HEK293 (cell line): ENCODE data around the gene NAV3.

Experiments used
- CTCF ChIA-PET: fragments of 350-600 bp; formaldehyde crosslinking; extraction: SDS; loops from one replicate; lab custom pipeline; 2021; ENCODE audit warnings: antibody characterized with exemption; lab: Yijun Ruan, JAX
- POLR2A ChIA-PET: fragments of 300-600 bp; formaldehyde crosslinking; extraction: SDS; loops from one replicate; lab custom pipeline; 2020; ENCODE audit warnings: antibody characterized with exemption, inconsistent platforms; lab: Yijun Ruan, JAX
- H3K27ac ChIP-seq: fragments of 200-500 bp; sonication (Bioruptor generic); 2 replicates; pipeline ENCODE4 v1.5.1; 2014; ENCODE audit warnings: low read depth, low read length, control low read depth, inconsistent platforms; ENCODE audit errors: extremely low read depth
- H3K36me3 ChIP-seq, 2 experiments: fragments of 200-500 bp in 1 of 2; sonication (Bioruptor generic) in 1 of 2; 1 replicate in 1 of 2; 2 replicates in 1 of 2; pipeline ENCODE4 v1.5.1; 2014 to 2017; ENCODE audit warnings: inconsistent platforms in 2 of 2, low read length in 2 of 2; ENCODE audit not compliant: control insufficient read depth in 2 of 2, insufficient read depth in 1 of 2
- H3K4me1 ChIP-seq: fragments of 200-500 bp; sonication (Bioruptor generic); 2 replicates; pipeline ENCODE4 v1.5.1; 2014; ENCODE audit warnings: mild to moderate bottlenecking, low read length, inconsistent platforms; ENCODE audit not compliant: control insufficient read depth, insufficient read depth
- H3K4me3 ChIP-seq: 2 replicates; pipeline ENCODE4 v1.5.1; 2011; ENCODE audit warnings: low read depth, mild to moderate bottlenecking, control low read depth, low read length, moderate library complexity
- H3K9me3 ChIP-seq: fragments of 200-500 bp; sonication (Bioruptor generic); 2 replicates; pipeline ENCODE4 v1.5.1; 2014; ENCODE audit warnings: low read depth, low read length, inconsistent platforms; ENCODE audit not compliant: control insufficient read depth, insufficient read depth
- BCL11A ChIP-seq: fragments of 450-650 bp; formaldehyde crosslinking; IDR thresholded peaks from 2 replicates; pipeline ENCODE4 v1.5.1; 2016; ENCODE audit warnings: low read depth, missing biosample characterization, missing genetic modification characterization
- BCL11B ChIP-seq: fragments of 450-650 bp; formaldehyde crosslinking; IDR thresholded peaks from 2 replicates; pipeline ENCODE4 v1.5.1; 2016; ENCODE audit warnings: low read depth, missing biosample characterization, missing genetic modification characterization
- HOXA7 ChIP-seq: sonication (generic); formaldehyde crosslinking; IDR thresholded peaks from 2 replicates; pipeline ENCODE4 v1.8.1; 2022; ENCODE audit warnings: missing genetic modification reagents, borderline replicate concordance
- SCRT1 ChIP-seq: fragments of 450-650 bp; formaldehyde crosslinking; IDR thresholded peaks from 2 replicates; pipeline ENCODE4 v1.5.1; 2016; ENCODE audit warnings: missing biosample characterization, missing genetic modification characterization, borderline replicate concordance
- SETDB1 ChIP-seq: IDR thresholded peaks from one replicate; pipeline ENCODE4 v1.6.1; 2017; ENCODE audit warnings: mild to moderate bottlenecking, low read length, moderate library complexity, mixed read lengths; ENCODE audit not compliant: insufficient read length
- ZEB2 ChIP-seq: fragments of 450-650 bp; formaldehyde crosslinking; IDR thresholded peaks from 2 replicates; pipeline ENCODE4 v1.5.1; 2016; ENCODE audit warnings: missing biosample characterization, missing genetic modification characterization
- ZFHX2 ChIP-seq: fragments of 450-650 bp; formaldehyde crosslinking; conservative IDR thresholded peaks from 2 replicates; pipeline ENCODE4 v1.5.1; 2016; ENCODE audit warnings: missing biosample characterization, missing genetic modification characterization
- ZFP3 ChIP-seq: fragments of 450-650 bp; formaldehyde crosslinking; IDR thresholded peaks from 2 replicates; pipeline ENCODE4 v1.5.1; 2016; ENCODE audit warnings: low read depth, missing biosample characterization, missing genetic modification characterization
- ZNF140 ChIP-seq: fragments of 450-650 bp; formaldehyde crosslinking; IDR thresholded peaks from 2 replicates; pipeline ENCODE4 v1.5.1; 2016; ENCODE audit warnings: missing biosample characterization, missing genetic modification characterization
- ZNF174 ChIP-seq: fragments of 450-650 bp; formaldehyde crosslinking; IDR thresholded peaks from 2 replicates; pipeline ENCODE4 v1.5.0; 2017; ENCODE audit warnings: missing biosample characterization, mild to moderate bottlenecking, missing genetic modification characterization
- ZNF214 ChIP-seq: fragments of 450-650 bp; formaldehyde crosslinking; IDR thresholded peaks from 2 replicates; pipeline ENCODE4 v1.5.1; 2017; ENCODE audit warnings: missing biosample characterization, mild to moderate bottlenecking, missing genetic modification characterization, borderline replicate concordance
- ZNF416 ChIP-seq: fragments of 450-650 bp; formaldehyde crosslinking; IDR thresholded peaks from 2 replicates; pipeline ENCODE4 v1.5.1; 2016; ENCODE audit warnings: missing biosample characterization, missing genetic modification characterization
- ZNF514 ChIP-seq: fragments of 450-650 bp; formaldehyde crosslinking; IDR thresholded peaks from 2 replicates; pipeline ENCODE4 v1.5.1; 2016; ENCODE audit warnings: missing biosample characterization, missing genetic modification characterization
- ZNF529 ChIP-seq: fragments of 450-650 bp; formaldehyde crosslinking; IDR thresholded peaks from 2 replicates; pipeline ENCODE4 v1.5.1; 2017; ENCODE audit warnings: missing genetic modification characterization, missing biosample characterization; ENCODE audit not compliant: insufficient replicate concordance
- ZNF792 ChIP-seq: fragments of 450-650 bp; formaldehyde crosslinking; IDR thresholded peaks from 2 replicates; pipeline ENCODE4 v1.5.1; 2016; ENCODE audit warnings: missing biosample characterization, missing genetic modification characterization
- TF ChIP-seq, protein P1 (sequence below): fragments of 450-650 bp; formaldehyde crosslinking; IDR thresholded peaks from 2 replicates; pipeline ENCODE4 v1.5.1; 2017; ENCODE audit warnings: missing biosample characterization, missing genetic modification characterization
- TF ChIP-seq, protein P2 (sequence below): fragments of 450-650 bp; formaldehyde crosslinking; IDR thresholded peaks from 2 replicates; pipeline ENCODE4 v1.5.1; 2016; ENCODE audit warnings: missing biosample characterization, missing genetic modification characterization
- TF ChIP-seq, protein P3 (sequence below): fragments of 450-650 bp; formaldehyde crosslinking; IDR thresholded peaks from 2 replicates; pipeline ENCODE4 v1.5.1; 2017; ENCODE audit warnings: missing biosample characterization, missing genetic modification characterization
- TF ChIP-seq, protein P4 (sequence below): fragments of 450-650 bp; formaldehyde crosslinking; IDR thresholded peaks from 2 replicates; pipeline ENCODE4 v1.5.1; 2016; ENCODE audit warnings: missing biosample characterization, missing genetic modification characterization
- TF ChIP-seq, protein P5 (sequence below): fragments of 450-650 bp; formaldehyde crosslinking; IDR thresholded peaks from 2 replicates; pipeline ENCODE4 v1.5.1; 2016; ENCODE audit warnings: missing biosample characterization, missing genetic modification characterization, borderline replicate concordance

NAV3 gene

DNA sequence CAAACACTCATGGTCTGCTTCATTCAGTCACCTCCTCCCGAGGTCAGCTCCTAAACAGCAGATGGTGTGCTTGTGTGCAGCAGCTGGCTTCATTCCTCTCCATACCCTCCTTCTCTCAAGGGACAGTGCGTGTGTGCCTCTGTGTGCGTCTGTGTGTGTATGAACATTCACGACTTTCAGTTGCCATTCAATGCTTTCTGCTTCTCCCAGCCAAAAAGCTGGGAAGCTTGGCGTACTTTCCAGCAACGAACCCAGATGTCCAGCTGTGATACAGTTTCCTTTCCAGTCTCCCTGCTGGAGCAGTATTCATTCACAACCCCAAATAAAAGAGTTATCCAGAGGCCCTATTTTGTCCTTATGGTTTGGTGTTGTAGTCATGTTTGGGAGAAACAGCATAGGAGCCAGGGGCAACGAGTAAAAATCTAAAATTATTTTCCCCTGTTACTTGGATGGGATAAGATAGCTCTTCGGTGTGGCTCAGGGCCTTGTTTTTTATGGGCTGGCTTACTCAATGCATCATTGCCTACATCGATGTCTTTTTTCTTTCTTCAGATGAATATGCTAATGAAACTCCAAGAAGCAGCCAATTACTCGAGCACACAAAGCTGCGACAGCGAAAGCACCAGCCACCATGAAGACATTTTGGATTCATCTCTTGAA is 379.3 kb downstream of the NAV3 start (continued):
- no peak for TF ChIP-seq ZNF140 (tag by site-specific recombination)
- no peak for TF ChIP-seq ZNF514 (tag by site-specific recombination)
- TF ChIP-seq, protein P1, sequence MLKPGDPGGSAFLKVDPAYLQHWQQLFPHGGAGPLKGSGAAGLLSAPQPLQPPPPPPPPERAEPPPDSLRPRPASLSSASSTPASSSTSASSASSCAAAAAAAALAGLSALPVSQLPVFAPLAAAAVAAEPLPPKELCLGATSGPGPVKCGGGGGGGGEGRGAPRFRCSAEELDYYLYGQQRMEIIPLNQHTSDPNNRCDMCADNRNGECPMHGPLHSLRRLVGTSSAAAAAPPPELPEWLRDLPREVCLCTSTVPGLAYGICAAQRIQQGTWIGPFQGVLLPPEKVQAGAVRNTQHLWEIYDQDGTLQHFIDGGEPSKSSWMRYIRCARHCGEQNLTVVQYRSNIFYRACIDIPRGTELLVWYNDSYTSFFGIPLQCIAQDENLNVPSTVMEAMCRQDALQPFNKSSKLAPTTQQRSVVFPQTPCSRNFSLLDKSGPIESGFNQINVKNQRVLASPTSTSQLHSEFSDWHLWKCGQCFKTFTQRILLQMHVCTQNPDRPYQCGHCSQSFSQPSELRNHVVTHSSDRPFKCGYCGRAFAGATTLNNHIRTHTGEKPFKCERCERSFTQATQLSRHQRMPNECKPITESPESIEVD (tag by site-specific recombination), result no peak
- no peak for TF ChIP-seq SETDB1
- TF ChIP-seq SCRT1 (tag by site-specific recombination), result no peak

DNA sequence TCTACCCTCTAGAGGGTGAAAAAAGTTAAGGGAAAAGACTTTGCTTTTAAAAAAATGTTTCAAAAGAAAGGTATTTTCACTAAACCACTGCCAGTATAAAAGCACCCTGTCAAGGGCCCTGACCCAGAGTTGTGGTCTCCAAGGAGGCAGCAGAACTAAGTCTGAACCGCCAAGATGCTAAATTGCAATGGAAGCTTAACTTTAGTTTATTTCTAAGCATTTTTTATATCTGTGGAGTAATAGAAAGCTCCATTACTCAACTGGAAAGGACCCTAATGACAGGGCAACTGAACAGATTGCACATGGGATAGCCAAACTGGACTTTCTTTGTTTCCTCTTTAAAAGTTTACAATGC is 379.8 kb downstream of the NAV3 start:
- no peak overlapping the region for H3K27ac ChIP-seq
- ChIA-PET POLR2A (no interaction called here), CTCF (no interaction called here)
- TF ChIP-seq ZNF174 (tag by site-specific recombination), result no peak
- TF ChIP-seq ZNF792 (tag by site-specific recombination), result no peak
- no peak for TF ChIP-seq ZNF416
- TF ChIP-seq, protein P2, sequence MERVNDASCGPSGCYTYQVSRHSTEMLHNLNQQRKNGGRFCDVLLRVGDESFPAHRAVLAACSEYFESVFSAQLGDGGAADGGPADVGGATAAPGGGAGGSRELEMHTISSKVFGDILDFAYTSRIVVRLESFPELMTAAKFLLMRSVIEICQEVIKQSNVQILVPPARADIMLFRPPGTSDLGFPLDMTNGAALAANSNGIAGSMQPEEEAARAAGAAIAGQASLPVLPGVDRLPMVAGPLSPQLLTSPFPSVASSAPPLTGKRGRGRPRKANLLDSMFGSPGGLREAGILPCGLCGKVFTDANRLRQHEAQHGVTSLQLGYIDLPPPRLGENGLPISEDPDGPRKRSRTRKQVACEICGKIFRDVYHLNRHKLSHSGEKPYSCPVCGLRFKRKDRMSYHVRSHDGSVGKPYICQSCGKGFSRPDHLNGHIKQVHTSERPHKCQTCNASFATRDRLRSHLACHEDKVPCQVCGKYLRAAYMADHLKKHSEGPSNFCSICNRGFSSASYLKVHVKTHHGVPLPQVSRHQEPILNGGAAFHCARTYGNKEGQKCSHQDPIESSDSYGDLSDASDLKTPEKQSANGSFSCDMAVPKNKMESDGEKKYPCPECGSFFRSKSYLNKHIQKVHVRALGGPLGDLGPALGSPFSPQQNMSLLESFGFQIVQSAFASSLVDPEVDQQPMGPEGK (tag by site-specific recombination), result no peak
- no peak for TF ChIP-seq ZFHX2 (tag by site-specific recombination)
- TF ChIP-seq ZNF529 (tag by site-specific recombination), result no peak
- H3K9me3 ChIP-seq, result no peaks in the 10 kb centered on the region
- H3K4me3 ChIP-seq, result no peak overlapping the region
- no peaks in the 10 kb centered on the region for H3K36me3 ChIP-seq
- 0 out of 2 replicates have a peak, but pooled peaks cover 4% of the 10 kb centered on the region for H3K4me1 ChIP-seq

DNA sequence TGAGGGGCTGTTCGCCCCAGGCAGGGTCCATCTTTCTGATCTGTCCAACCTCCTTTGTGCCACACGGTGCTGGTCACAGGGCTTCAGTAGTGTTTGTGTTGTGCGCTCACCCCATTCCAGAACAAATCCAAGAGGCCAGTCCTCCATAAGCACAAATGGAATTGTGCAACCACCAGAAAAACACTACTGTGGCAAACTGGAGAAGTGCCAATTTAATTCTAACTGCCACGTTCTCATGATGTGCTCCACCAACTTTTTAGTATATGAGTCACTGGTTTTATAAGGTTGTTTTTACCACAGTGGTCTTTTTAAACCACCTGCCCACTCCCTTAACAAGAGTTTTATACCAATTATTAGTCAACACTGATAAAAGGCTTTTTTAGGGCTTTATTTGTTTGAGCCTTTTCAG is 380.2 kb downstream of the NAV3 start:
- Histone ChIP-seq H3K4me3 (no peak overlapping the region), H3K4me1 (0 out of 2 replicates have a peak, but pooled peaks cover 4% of the 10 kb centered on the region), H3K27ac (no peak overlapping the region), H3K36me3 (no peaks in the 10 kb centered on the region), H3K9me3 (no peaks in the 10 kb centered on the region)
- ChIA-PET CTCF (no interaction called here), POLR2A (no interaction called here)
- TF ChIP-seq ZFP3 (tag by site-specific recombination), result no peak
- TF ChIP-seq, protein P3, sequence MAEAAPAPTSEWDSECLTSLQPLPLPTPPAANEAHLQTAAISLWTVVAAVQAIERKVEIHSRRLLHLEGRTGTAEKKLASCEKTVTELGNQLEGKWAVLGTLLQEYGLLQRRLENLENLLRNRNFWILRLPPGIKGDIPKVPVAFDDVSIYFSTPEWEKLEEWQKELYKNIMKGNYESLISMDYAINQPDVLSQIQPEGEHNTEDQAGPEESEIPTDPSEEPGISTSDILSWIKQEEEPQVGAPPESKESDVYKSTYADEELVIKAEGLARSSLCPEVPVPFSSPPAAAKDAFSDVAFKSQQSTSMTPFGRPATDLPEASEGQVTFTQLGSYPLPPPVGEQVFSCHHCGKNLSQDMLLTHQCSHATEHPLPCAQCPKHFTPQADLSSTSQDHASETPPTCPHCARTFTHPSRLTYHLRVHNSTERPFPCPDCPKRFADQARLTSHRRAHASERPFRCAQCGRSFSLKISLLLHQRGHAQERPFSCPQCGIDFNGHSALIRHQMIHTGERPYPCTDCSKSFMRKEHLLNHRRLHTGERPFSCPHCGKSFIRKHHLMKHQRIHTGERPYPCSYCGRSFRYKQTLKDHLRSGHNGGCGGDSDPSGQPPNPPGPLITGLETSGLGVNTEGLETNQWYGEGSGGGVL (tag by site-specific recombination), result no peak
- TF ChIP-seq, protein P4, sequence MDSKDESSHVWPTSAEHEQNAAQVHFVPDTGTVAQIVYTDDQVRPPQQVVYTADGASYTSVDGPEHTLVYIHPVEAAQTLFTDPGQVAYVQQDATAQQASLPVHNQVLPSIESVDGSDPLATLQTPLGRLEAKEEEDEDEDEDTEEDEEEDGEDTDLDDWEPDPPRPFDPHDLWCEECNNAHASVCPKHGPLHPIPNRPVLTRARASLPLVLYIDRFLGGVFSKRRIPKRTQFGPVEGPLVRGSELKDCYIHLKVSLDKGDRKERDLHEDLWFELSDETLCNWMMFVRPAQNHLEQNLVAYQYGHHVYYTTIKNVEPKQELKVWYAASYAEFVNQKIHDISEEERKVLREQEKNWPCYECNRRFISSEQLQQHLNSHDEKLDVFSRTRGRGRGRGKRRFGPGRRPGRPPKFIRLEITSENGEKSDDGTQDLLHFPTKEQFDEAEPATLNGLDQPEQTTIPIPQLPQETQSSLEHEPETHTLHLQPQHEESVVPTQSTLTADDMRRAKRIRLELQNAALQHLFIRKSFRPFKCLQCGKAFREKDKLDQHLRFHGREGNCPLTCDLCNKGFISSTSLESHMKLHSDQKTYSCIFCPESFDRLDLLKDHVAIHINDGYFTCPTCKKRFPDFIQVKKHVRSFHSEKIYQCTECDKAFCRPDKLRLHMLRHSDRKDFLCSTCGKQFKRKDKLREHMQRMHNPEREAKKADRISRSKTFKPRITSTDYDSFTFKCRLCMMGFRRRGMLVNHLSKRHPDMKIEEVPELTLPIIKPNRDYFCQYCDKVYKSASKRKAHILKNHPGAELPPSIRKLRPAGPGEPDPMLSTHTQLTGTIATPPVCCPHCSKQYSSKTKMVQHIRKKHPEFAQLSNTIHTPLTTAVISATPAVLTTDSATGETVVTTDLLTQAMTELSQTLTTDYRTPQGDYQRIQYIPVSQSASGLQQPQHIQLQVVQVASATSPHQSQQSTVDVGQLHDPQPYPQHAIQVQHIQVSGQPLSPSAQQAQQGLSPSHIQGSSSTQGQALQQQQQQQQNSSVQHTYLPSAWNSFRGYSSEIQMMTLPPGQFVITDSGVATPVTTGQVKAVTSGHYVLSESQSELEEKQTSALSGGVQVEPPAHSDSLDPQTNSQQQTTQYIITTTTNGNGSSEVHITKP (tag by site-specific recombination), result no peak
- TF ChIP-seq ZEB2, result no peak
- no peak for TF ChIP-seq BCL11A (tag by site-specific recombination)
- no peak for TF ChIP-seq ZNF416
- TF ChIP-seq, protein P5, sequence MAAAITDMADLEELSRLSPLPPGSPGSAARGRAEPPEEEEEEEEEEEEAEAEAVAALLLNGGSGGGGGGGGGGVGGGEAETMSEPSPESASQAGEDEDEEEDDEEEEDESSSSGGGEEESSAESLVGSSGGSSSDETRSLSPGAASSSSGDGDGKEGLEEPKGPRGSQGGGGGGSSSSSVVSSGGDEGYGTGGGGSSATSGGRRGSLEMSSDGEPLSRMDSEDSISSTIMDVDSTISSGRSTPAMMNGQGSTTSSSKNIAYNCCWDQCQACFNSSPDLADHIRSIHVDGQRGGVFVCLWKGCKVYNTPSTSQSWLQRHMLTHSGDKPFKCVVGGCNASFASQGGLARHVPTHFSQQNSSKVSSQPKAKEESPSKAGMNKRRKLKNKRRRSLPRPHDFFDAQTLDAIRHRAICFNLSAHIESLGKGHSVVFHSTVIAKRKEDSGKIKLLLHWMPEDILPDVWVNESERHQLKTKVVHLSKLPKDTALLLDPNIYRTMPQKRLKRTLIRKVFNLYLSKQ, result no peak
- no peak for TF ChIP-seq ZNF792 (tag by site-specific recombination)
- no peak for TF ChIP-seq ZNF140 (tag by site-specific recombination)
- no peak for TF ChIP-seq HOXA7 (CRISPR knock-in tag)
- no peak for TF ChIP-seq BCL11B
- TF ChIP-seq ZNF214 (tag by site-specific recombination), result no peak
